ENCODE results near the gene TRIO. TPM values are rescaled to one million over a fixed set of nuclear protein-coding genes. Genes with fewer than 3 reads are reported as not detected.
A peak's percentile ranks its signal among the peaks of the same experiment; 100 is the strongest.

TRIO gene
- total RNA-seq, 3 donors from 2014 or later (not counting 1 experiment from before 2014, with no cell fraction given): 84.6 to 136 (median 94.3) TPM

DNA sequence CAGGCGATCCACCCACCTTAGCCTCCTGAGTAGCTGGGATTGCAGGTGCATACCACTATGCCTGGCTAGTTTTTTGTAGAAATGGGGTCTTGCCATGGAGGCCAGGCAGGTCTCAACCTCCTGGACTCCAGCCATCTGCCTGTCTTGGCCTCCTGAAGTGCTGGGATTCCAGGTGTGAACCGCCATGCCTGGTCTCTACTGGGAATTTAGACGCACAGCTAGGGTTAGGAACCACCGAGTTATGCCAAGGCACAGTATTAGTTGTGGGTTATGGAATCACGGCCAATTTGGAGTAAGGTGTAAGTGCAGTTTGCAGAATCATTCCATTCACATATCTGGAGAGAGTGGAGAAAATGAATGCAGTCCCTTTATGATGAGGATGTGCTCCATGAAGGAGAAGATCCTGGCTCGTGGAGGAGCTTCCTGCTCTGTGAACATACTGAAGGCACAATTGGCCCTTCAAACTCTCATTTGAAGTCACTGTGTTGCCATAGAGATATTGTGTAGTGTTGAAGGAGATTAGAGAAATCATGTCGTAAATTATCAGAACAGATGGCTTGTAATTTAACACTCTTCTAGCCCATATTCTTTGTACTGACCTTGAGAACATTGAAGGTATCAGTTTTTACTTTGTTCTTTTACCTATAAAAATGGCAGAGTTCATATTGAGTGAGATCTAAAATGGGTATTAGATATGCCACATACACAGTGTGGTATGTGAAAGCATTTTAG, 18.8 kb downstream of the TRIO start:
- no peak for DNase-seq
- H3K27ac Mint-ChIP-seq: no peak overlapping the region
- no peaks in the 10 kb centered on the region for H3K36me3 Mint-ChIP-seq

DNA sequence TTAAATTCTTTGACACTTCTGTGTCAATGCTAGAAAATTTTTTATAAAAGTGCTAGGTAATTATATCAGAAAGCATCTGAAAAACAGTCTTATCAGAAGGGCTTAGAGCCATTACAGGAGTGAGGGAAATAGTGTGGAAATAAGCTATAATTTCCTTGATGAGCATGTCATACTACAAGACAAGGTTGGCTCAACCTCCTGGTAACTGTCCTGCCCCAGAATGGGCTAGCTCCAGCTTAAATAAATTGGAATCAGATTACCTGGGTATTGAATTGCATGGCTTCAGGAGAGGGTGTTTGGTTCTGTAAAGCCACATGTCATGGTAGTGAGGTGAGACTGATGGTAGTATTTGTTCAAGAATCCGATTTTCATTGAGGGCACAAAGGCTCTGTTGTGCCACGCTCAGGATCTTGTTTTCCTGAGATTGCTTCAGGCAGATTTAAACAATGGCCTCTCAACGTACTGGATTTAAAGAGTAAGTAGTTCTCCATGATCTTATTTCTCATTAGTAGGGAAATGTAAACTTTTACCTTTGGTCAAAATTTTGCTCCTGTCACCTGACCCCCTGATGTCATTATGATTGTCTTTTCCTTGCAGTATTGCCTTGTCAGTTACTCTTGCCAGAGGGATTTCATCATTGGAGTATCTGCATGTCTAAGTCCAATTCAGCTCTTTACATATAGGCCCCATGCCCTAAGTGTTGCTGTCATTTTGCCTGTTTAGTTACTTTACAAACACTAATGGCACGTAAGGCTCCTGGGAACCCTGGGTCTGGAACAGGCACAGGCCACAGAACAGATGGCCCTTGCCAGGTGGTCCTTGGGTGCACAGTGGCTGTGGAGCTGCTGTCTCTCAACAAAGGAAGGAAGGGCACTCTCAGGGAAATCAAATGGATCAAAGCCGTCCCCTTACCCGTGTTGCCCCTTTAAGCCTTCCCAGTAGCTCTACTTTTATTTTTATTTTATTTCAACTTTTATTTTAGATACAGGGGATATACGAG, 21.3 kb downstream of the TRIO start:
- DNase-seq: no peak
- Histone ChIP-seq H3K4me1 (ENCODE audit: control insufficient read depth, insufficient read depth, low read length) (peaks cover 8% of the 10 kb centered on the region), H3K27ac (ENCODE audit: low read length) (no peak overlapping the region), H3K27me3 (ENCODE audit: control insufficient read depth, insufficient read depth, low read length) (no peaks in the 10 kb centered on the region), H3K9me3 (ENCODE audit: control insufficient read depth, insufficient read depth, low read length) (no peaks in the 10 kb centered on the region), H3K36me3 (ENCODE audit: control insufficient read depth, insufficient read depth, low read length) (no peaks in the 10 kb centered on the region), H3K4me3 (ENCODE audit: low read length) (no peak overlapping the region)
- H3K4me3 Mint-ChIP-seq: no peak overlapping the region
- 96% methylated on average over 3 of the region's 7 CpGs for WGBS (ENCODE audit: insufficient coverage)
- ATAC-seq: no peak
- H3K27ac Mint-ChIP-seq: no peak overlapping the region
- intact Hi-C loops (cut with micrococcal nuclease): no loop called here
- H3K27me3 Mint-ChIP-seq (ENCODE audit: low read depth in 2 of 2): no peaks in the 10 kb centered on the region
- H3K9me3 Mint-ChIP-seq: no peaks in the 10 kb centered on the region
- peaks cover 22 to 70% of the 10 kb centered on the region in 2 donors for H3K4me1 Mint-ChIP-seq
- H3K36me3 Mint-ChIP-seq: no peaks in the 10 kb centered on the region
- TF ChIP-seq, protein P1, sequence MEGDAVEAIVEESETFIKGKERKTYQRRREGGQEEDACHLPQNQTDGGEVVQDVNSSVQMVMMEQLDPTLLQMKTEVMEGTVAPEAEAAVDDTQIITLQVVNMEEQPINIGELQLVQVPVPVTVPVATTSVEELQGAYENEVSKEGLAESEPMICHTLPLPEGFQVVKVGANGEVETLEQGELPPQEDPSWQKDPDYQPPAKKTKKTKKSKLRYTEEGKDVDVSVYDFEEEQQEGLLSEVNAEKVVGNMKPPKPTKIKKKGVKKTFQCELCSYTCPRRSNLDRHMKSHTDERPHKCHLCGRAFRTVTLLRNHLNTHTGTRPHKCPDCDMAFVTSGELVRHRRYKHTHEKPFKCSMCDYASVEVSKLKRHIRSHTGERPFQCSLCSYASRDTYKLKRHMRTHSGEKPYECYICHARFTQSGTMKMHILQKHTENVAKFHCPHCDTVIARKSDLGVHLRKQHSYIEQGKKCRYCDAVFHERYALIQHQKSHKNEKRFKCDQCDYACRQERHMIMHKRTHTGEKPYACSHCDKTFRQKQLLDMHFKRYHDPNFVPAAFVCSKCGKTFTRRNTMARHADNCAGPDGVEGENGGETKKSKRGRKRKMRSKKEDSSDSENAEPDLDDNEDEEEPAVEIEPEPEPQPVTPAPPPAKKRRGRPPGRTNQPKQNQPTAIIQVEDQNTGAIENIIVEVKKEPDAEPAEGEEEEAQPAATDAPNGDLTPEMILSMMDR (IDR thresholded peaks at IDR 0.05): no peak

More for the DNA sequence above, 18.8 kb downstream of the TRIO start:
- Histone ChIP-seq H3K9me3 (ENCODE audit: control insufficient read depth, insufficient read depth, low read length) (no peaks in the 10 kb centered on the region), H3K4me3 (ENCODE audit: low read length) (no peak overlapping the region), H3K27me3 (ENCODE audit: control insufficient read depth, insufficient read depth, low read length) (no peaks in the 10 kb centered on the region), H3K4me1 (ENCODE audit: control insufficient read depth, insufficient read depth, low read length) (no peaks in the 10 kb centered on the region), H3K36me3 (ENCODE audit: control insufficient read depth, insufficient read depth, low read length) (no peaks in the 10 kb centered on the region), H3K27ac (ENCODE audit: low read length) (no peak overlapping the region)
- no peak for ATAC-seq
- intact Hi-C loops (cut with micrococcal nuclease): no loop called here
- Mint-ChIP-seq H3K27me3 (ENCODE audit: low read depth in 2 of 2) (no peaks in the 10 kb centered on the region), H3K9me3 (no peaks in the 10 kb centered on the region), H3K4me3 (no peak overlapping the region), H3K4me1 (peaks cover 0 to 46% of the 10 kb centered on the region in 2 donors)
- TF ChIP-seq, protein P1 (IDR thresholded peaks at IDR 0.05): no peak
- 81% methylated on average over 6 of the region's 7 CpGs for whole genome bisulfite sequencing (ENCODE audit: insufficient coverage)

DNA sequence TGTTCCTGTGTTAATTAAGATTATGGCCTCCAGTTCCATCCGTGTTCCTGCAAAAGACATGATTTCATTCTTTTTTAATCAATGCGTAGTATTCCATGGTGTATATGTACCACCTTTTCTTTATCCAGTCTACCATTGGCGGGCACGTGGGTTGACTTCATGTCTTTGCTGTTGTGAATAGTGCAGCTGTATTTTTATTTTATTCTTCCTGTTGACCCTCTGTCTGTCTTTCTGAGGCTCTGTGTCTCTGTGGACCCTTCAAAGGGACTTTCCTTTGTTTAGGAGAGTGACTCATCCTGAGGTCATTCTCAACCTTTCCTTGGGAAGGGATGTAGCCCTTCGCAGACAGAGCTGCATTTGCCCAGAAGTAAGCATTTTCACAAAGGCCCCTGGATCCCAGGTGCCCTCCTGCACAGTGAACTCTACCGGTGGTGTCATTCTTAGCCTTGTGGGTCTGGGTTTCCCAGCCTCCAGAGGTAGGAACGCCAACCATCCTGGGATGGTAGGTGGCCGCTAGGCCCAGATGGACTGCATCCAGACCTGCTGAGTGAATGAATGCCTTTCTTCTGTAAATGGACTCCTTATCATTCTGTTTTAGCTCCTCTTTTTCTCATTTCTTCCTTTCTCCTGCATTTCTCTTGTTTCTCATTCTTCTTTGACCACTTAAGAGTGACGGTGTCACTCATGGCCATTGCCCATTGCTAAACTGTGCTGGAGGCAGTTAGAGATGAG, 22.4 kb downstream of the TRIO start:
- intact Hi-C loops (cut with micrococcal nuclease): no loop called here
- DNase-seq (no peak), ATAC-seq (no peak)
- Histone ChIP-seq H3K4me3 (ENCODE audit: low read length) (no peak overlapping the region), H3K9me3 (ENCODE audit: control insufficient read depth, insufficient read depth, low read length) (no peaks in the 10 kb centered on the region), H3K27me3 (ENCODE audit: control insufficient read depth, insufficient read depth, low read length) (no peaks in the 10 kb centered on the region), H3K27ac (ENCODE audit: low read length) (no peak overlapping the region), H3K36me3 (ENCODE audit: control insufficient read depth, insufficient read depth, low read length) (no peaks in the 10 kb centered on the region), H3K4me1 (ENCODE audit: control insufficient read depth, insufficient read depth, low read length) (peaks cover 10% of the 10 kb centered on the region)
- no peaks in the 10 kb centered on the region for H3K27me3 Mint-ChIP-seq (ENCODE audit: low read depth in 2 of 2)
- no peak overlapping the region for H3K4me3 Mint-ChIP-seq
- peak overlapping the region in 1 of 2 donors; percentile 88 for H3K27ac Mint-ChIP-seq
- no peaks in the 10 kb centered on the region for H3K9me3 Mint-ChIP-seq
- TF ChIP-seq, protein P1 (IDR thresholded peaks at IDR 0.05): no peak
- no peaks in the 10 kb centered on the region for H3K36me3 Mint-ChIP-seq
- peaks cover 24 to 66% of the 10 kb centered on the region in 2 donors for H3K4me1 Mint-ChIP-seq
- WGBS (ENCODE audit: insufficient coverage): 93% methylated on average over 6 of the region's 9 CpGs
